HG02588 (cell line): ENCODE data around the gene PDLIM5.

ENCODE experiments used
- ATAC-seq: cut with Tn5 transposase; IDR thresholded peaks from one replicate; pipeline ENCODE4 v1.9.1; 2021; ENCODE audit warnings: mild to moderate bottlenecking, moderate library complexity; ENCODE audit not compliant: unreplicated experiment

PDLIM5 gene

GRCh38 chr4:94420356-94420755 lies 31.4 kb upstream of the PDLIM5 start:
- no peak for ATAC-seq

- ATAC-seq: no peak
These were observed 25.0 kb upstream of the PDLIM5 start for GRCh38 chr4:94426783-94427182.

- ATAC-seq: no peak
These were observed 22.9 kb upstream of the PDLIM5 start for GRCh38 chr4:94428884-94429283.

- ATAC-seq: no peak
These were observed 21.3 kb upstream of the PDLIM5 start for GRCh38 chr4:94430406-94430805.

GRCh38 chr4:94431388-94431787 lies 20.4 kb upstream of the PDLIM5 start:
- no peak for ATAC-seq

GRCh38 chr4:94434505-94434904 lies 17.2 kb upstream of the PDLIM5 start:
- ATAC-seq: no peak

- no peak for ATAC-seq
These were observed 15.9 kb upstream of the PDLIM5 start for GRCh38 chr4:94435874-94436273.

- no peak for ATAC-seq
These were observed 15.2 kb upstream of the PDLIM5 start for GRCh38 chr4:94436512-94436911.

- no peak for ATAC-seq
These were observed 12.1 kb upstream of the PDLIM5 start for GRCh38 chr4:94439606-94440005.

GRCh38 chr4:94441838-94442237 lies 9.9 kb upstream of the PDLIM5 start:
- ATAC-seq: no peak

GRCh38 chr4:94442251-94442650 lies 9.5 kb upstream of the PDLIM5 start:
- no peak for ATAC-seq

- ATAC-seq: no peak
These were observed 5.4 kb upstream of the PDLIM5 start for GRCh38 chr4:94446386-94446785.

- ATAC-seq: no peak
These were observed 3.9 kb upstream of the PDLIM5 start for GRCh38 chr4:94447754-94448411.

GRCh38 chr4:94448815-94449375 lies 2.8 kb upstream of the PDLIM5 start:
- ATAC-seq: no peak

- ATAC-seq: no peak
These were observed 569 bp upstream of the PDLIM5 start for GRCh38 chr4:94451051-94451694.

GRCh38 chr4:94452476-94453371 lies 982 bp downstream of the PDLIM5 start:
- no peak for ATAC-seq

GRCh38 chr4:94453391-94453963 lies 1.7 kb downstream of the PDLIM5 start:
- no peak for ATAC-seq

- no peak for ATAC-seq
These were observed 2.7 kb downstream of the PDLIM5 start for GRCh38 chr4:94454405-94454804.

GRCh38 chr4:94455081-94455480 lies 3.3 kb downstream of the PDLIM5 start:
- no peak for ATAC-seq

- ATAC-seq: no peak
These were observed 6.0 kb downstream of the PDLIM5 start for GRCh38 chr4:94457692-94458106.

GRCh38 chr4:94458682-94459081 lies 6.9 kb downstream of the PDLIM5 start:
- ATAC-seq: no peak
